GM12878 (cell line): ENCODE results near the gene TC2N. TPM values are rescaled to one million over a fixed set of nuclear protein-coding genes. Genes with fewer than 3 reads are reported as not detected.

Source experiments
- ATAC-seq: fragments of 200-7000 bp; cut with Tn5 transposase; 3 replicates; pipeline ENCODE4 v1.9.1; 2020; ENCODE audit warnings: mild to moderate bottlenecking, moderate library complexity
- BruUV-seq: library from RNA; stranded (reverse); fragments of 400-500 nt; replicated peaks from 2 replicates; lab custom pipeline; 2021; lab: Mats Ljungman, UMichigan
- CTCF ChIA-PET: fragments of 300-600 bp; sonication (Branson Sonifier 250); formaldehyde crosslinking; extraction: SDS; loops from one replicate; lab custom pipeline; 2021; ENCODE audit warnings: inconsistent platforms; lab: Yijun Ruan, JAX
- POLR2A ChIA-PET: fragments of 350-600 bp; formaldehyde crosslinking; extraction: SDS; loops from one replicate; lab custom pipeline; 2021; ENCODE audit warnings: inconsistent platforms; lab: Charles Lee
- RAD21 ChIA-PET: fragments of 300-600 bp; sonication (Branson Sonifier 250); formaldehyde crosslinking; loops from one replicate; lab custom pipeline; 2023; ENCODE audit warnings: antibody characterized with exemption; ENCODE audit not compliant: unreplicated experiment; lab: Charles Lee
- SMC1A ChIA-PET: fragments of 300-600 bp; sonication (Branson Sonifier 250); formaldehyde crosslinking; loops from one replicate; lab custom pipeline; 2023; ENCODE audit not compliant: unreplicated experiment, uncharacterized antibody; lab: Charles Lee
- DNase-seq: peaks from one replicate; pipeline ENCODE4 v3.0.0-alpha.2; 2011; ENCODE audit warnings: low read depth, low spot score
- FAIRE-seq: peaks from 3 replicates; lab custom pipeline; 2011; peaks lifted over from hg19 to GRCh38; lab: Jason Lieb, UNC
- H2AFZ ChIP-seq: 2 replicates; pipeline ENCODE4 v1.6.0; 2011; ENCODE audit warnings: low read depth, low read length, control low read depth; ENCODE audit not compliant: control insufficient read depth
- H3K27ac ChIP-seq: 2 replicates; pipeline ENCODE4 v1.5.1; 2011; ENCODE audit warnings: control low read depth; ENCODE audit not compliant: control insufficient read depth, insufficient read depth
- H3K27me3 ChIP-seq, 2 experiments: replicated peaks in 1 of 2; 2 replicates each; pipeline versions ENCODE4 v1.6.0 to v1.6.1; 2011; ENCODE audit warnings: low read length in 1 of 2; ENCODE audit not compliant: control insufficient read depth in 2 of 2, insufficient read depth in 2 of 2
- H3K36me3 ChIP-seq, 2 experiments: 2 replicates each; pipeline ENCODE4 v1.5.1; 2011; ENCODE audit warnings: low read length in 1 of 2; ENCODE audit not compliant: control insufficient read depth in 2 of 2, insufficient read depth in 2 of 2
- H3K4me1 ChIP-seq: 2 replicates; pipeline ENCODE4 v1.6.1; 2011; ENCODE audit warnings: mild to moderate bottlenecking, low read length, moderate library complexity, mixed read lengths; ENCODE audit not compliant: control insufficient read depth, insufficient read depth
- H3K4me2 ChIP-seq: 2 replicates; pipeline ENCODE4 v1.6.0; 2011; ENCODE audit warnings: control low read depth; ENCODE audit not compliant: control insufficient read depth, insufficient read depth
- H3K4me3 ChIP-seq: fragments of 200-600 bp; sonication (generic); 2 replicates; pipeline ENCODE4 v1.5.1; 2016
- H3K79me2 ChIP-seq: 2 replicates; pipeline ENCODE4 v1.6.0; 2011; ENCODE audit warnings: low read length; ENCODE audit not compliant: control insufficient read depth, insufficient read depth
- H3K9ac ChIP-seq: 2 replicates; pipeline ENCODE4 v1.8.0; 2011; ENCODE audit warnings: low read length, control low read depth, mixed read lengths; ENCODE audit not compliant: control insufficient read depth, insufficient read depth
- H3K9me3 ChIP-seq: replicated peaks from 3 replicates; pipeline ENCODE4 v1.5.1; 2011; ENCODE audit warnings: mild to moderate bottlenecking, low read length; ENCODE audit not compliant: control insufficient read depth, insufficient read depth
- H4K20me1 ChIP-seq: 2 replicates; pipeline ENCODE4 v1.6.0; 2011; ENCODE audit not compliant: control insufficient read depth, insufficient read depth
- EP300 ChIP-seq, 2 experiments: fragments of 150-350 bp in 1 of 2; IDR thresholded peaks; 2 replicates each; pipeline ENCODE4 v1.6.1; 2011 to 2012; ENCODE audit warnings: low read depth in 2 of 2, low read length in 2 of 2, borderline replicate concordance in 1 of 2, improper control_type of control experiment in 1 of 2, inconsistent platforms in 1 of 2; ENCODE audit not compliant: control insufficient read depth in 1 of 2
- IKZF1 ChIP-seq: fragments of 450-650 bp; conservative IDR thresholded peaks from 2 replicates; pipeline ENCODE4 v1.6.1; 2017; ENCODE audit warnings: antibody characterized with exemption, mild to moderate bottlenecking
- SMAD1 ChIP-seq: fragments of 450-650 bp; IDR thresholded peaks from 2 replicates; pipeline ENCODE4 v1.6.1; 2018; ENCODE audit warnings: mild to moderate bottlenecking, low read depth; ENCODE audit not compliant: partially characterized antibody
- SRF ChIP-seq, 2 experiments: IDR thresholded peaks; 2 replicates each; pipeline ENCODE4 v1.6.1; 2011; ENCODE audit warnings: low read depth in 2 of 2, low read length in 2 of 2, mild to moderate bottlenecking in 1 of 2, moderate library complexity in 1 of 2
- WGBS: methylation state at CpG from one replicate; pipeline ENCODE4 v1.1.6; 2016; ENCODE audit warnings: low lambda C conversion rate; ENCODE audit not compliant: insufficient replicate concordance, insufficient coverage; ENCODE audit errors: missing lambda C conversion rate; 5-methylcytosine and 5-hydroxymethylcytosine counted together
- in situ Hi-C: fragments of 300-500 bp; cut with MboI; formaldehyde crosslinking; loops from 9 replicates; pipeline ENCODE4 v1.14.3; 2018; ENCODE audit warnings: mixed read lengths
- intact Hi-C: fragments of 100-400 bp; cut with micrococcal nuclease; formaldehyde crosslinking; loops from one replicate; pipeline ENCODE4 v1.14.2; 2022; ENCODE audit not compliant: unreplicated experiment
- polyA plus RNA-seq, 11 experiments: library from polyadenylated mRNA; depleted of rRNA in 4 of 11; unstranded in 6 of 11; stranded (reverse) in 5 of 11; fragments of >200 nt; fragmentation: Nextera tagmentation in 4 of 11; fragmentation: Illumina TruSeq in 1 of 11; extraction: Ambion mirVana in 4 of 11; extraction: Trizol in 1 of 11; gene quantifications; 1 replicate in 1 of 11; 2 replicates in 10 of 11; pipeline versions ENCODE4 v1.2.1 to v1.2.3, GENCODE V29; 2011 to 2016; ENCODE audit warnings: inconsistent platforms in 2 of 11, missing spikeins in 2 of 11, low read depth in 1 of 11
- total RNA-seq, 4 experiments: library from RNA; depleted of rRNA in 3 of 4; stranded (reverse); fragments of >200 nt in 3 of 4; fragmentation: Illumina TruSeq in 1 of 4; extraction: Trizol in 1 of 4; gene quantifications; 2 replicates each; pipeline versions ENCODE4 v1.2.1 to v1.2.3, GENCODE V29; 2013 to 2021
- TF ChIP-seq, protein P1 (sequence below): IDR thresholded peaks from 2 replicates; pipeline ENCODE4 v1.6.1; 2011; ENCODE audit warnings: borderline replicate concordance, low read depth, mild to moderate bottlenecking, moderate library complexity, low read length; ENCODE audit not compliant: insufficient read depth, poor library complexity, severe bottlenecking
- TF ChIP-seq, protein P2 (sequence below): fragments of 150-350 bp; IDR thresholded peaks from 2 replicates; pipeline ENCODE4 v1.6.1; 2016; ENCODE audit warnings: low read depth, low read length

Gene TC2N
- total and polyA plus RNA-seq, 10 of the 15 experiments (the other 5 are each of a cell fraction or from before 2014, with no cell fraction given) = 0.15 to 1.6 (median 0.35) TPM

DNA sequence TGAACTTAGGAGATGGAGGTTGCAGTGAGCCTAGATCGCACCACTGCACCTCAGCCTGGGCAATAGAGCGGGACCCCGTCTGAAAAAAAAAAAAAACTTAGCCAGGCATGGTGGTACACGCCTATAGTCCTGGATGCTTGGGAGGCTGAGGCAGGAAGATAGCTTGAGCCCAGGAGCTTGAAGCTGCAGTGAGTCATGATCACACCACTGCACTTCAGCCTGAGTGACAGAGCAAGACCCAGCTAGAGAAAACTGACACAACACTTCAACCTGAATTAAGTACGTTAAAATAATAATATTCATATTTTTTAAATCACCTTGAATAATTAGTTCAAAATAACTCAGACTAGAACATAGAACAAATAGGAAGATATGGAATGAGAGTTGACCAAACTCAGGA, 129.7 kb downstream of the TC2N start:
- ChIA-PET RAD21 (no interaction called here), CTCF (no interaction called here), POLR2A (no interaction called here), SMC1A (no interaction called here)
- no TSS peak for BruUV-seq
- Histone ChIP-seq H3K36me3 (no peaks in the 10 kb centered on the region), H3K4me1 (no peaks in the 10 kb centered on the region), H2AFZ (no peak overlapping the region), H3K9me3 (no peaks in the 10 kb centered on the region), H3K9ac (no peak overlapping the region), H3K4me2 (no peak overlapping the region), H3K27ac (no peak overlapping the region), H3K27me3 (no peaks in the 10 kb centered on the region), H3K79me2 (no peaks in the 10 kb centered on the region), H4K20me1 (no peaks in the 10 kb centered on the region), H3K4me3 (no peak overlapping the region)
- FAIRE-seq (no peak), DNase-seq (no peak), ATAC-seq (no peak)
- TF ChIP-seq, protein P1, sequence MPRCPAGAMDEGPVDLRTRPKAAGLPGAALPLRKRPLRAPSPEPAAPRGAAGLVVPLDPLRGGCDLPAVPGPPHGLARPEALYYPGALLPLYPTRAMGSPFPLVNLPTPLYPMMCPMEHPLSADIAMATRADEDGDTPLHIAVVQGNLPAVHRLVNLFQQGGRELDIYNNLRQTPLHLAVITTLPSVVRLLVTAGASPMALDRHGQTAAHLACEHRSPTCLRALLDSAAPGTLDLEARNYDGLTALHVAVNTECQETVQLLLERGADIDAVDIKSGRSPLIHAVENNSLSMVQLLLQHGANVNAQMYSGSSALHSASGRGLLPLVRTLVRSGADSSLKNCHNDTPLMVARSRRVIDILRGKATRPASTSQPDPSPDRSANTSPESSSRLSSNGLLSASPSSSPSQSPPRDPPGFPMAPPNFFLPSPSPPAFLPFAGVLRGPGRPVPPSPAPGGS = no peak
- TF ChIP-seq IKZF1 (no peak), SRF (IDR thresholded peaks at IDR 0.05; ENCODE audit: low read depth in 2 of 2, low read length in 2 of 2) (no peak), EP300 (IDR thresholded peaks at IDR 0.05; ENCODE audit: borderline replicate concordance in 1 of 2, control insufficient read depth in 1 of 2, low read depth in 2 of 2, low read length in 2 of 2) (no peak), SMAD1 (no peak)
- TF ChIP-seq, protein P2, sequence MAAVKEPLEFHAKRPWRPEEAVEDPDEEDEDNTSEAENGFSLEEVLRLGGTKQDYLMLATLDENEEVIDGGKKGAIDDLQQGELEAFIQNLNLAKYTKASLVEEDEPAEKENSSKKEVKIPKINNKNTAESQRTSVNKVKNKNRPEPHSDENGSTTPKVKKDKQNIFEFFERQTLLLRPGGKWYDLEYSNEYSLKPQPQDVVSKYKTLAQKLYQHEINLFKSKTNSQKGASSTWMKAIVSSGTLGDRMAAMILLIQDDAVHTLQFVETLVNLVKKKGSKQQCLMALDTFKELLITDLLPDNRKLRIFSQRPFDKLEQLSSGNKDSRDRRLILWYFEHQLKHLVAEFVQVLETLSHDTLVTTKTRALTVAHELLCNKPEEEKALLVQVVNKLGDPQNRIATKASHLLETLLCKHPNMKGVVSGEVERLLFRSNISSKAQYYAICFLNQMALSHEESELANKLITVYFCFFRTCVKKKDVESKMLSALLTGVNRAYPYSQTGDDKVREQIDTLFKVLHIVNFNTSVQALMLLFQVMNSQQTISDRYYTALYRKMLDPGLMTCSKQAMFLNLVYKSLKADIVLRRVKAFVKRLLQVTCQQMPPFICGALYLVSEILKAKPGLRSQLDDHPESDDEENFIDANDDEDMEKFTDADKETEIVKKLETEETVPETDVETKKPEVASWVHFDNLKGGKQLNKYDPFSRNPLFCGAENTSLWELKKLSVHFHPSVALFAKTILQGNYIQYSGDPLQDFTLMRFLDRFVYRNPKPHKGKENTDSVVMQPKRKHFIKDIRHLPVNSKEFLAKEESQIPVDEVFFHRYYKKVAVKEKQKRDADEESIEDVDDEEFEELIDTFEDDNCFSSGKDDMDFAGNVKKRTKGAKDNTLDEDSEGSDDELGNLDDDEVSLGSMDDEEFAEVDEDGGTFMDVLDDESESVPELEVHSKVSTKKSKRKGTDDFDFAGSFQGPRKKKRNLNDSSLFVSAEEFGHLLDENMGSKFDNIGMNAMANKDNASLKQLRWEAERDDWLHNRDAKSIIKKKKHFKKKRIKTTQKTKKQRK = no peak
- intact Hi-C loops = no loop called here
- WGBS = 17% methylated on average over 5 of the region's 5 CpGs
- in situ Hi-C loops = no loop called here
